ENCODE data around the gene SLCO2B1.
"Not testable (repeated sequence)": the region's sequence is repeated elsewhere in the genome, so short reads cannot be mapped to it uniquely, and the experiment has no call there.

Gene SLCO2B1, protein sequence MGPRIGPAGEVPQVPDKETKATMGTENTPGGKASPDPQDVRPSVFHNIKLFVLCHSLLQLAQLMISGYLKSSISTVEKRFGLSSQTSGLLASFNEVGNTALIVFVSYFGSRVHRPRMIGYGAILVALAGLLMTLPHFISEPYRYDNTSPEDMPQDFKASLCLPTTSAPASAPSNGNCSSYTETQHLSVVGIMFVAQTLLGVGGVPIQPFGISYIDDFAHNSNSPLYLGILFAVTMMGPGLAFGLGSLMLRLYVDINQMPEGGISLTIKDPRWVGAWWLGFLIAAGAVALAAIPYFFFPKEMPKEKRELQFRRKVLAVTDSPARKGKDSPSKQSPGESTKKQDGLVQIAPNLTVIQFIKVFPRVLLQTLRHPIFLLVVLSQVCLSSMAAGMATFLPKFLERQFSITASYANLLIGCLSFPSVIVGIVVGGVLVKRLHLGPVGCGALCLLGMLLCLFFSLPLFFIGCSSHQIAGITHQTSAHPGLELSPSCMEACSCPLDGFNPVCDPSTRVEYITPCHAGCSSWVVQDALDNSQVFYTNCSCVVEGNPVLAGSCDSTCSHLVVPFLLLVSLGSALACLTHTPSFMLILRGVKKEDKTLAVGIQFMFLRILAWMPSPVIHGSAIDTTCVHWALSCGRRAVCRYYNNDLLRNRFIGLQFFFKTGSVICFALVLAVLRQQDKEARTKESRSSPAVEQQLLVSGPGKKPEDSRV

DNA sequence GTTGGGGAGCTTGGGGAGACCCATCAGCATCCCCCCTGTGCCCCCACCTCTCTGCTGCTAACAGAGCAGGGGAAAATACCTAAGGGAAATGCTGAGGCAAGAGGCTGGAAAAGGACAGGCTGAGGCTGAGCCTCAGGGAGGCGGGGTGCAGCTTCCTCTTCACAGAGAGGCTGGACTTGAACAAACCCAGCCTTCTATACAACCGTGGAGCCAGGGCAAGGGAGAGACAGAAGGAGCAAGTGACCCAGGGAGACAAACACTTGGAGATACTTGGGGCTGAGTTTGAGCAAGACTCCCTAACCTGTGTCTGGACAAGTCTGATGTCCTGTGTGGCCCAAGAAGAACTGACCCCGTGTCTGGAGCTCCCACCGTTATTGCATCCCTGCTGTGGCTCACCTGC, at the start of gene SLCO2B1:
TSS of gene SLCO2B1 (plus strand) at position 229 of the 400 bp plus-strand sequence. CDS start 275 bp downstream, outside the sequence.
- FAIRE-seq: no peak

DNA sequence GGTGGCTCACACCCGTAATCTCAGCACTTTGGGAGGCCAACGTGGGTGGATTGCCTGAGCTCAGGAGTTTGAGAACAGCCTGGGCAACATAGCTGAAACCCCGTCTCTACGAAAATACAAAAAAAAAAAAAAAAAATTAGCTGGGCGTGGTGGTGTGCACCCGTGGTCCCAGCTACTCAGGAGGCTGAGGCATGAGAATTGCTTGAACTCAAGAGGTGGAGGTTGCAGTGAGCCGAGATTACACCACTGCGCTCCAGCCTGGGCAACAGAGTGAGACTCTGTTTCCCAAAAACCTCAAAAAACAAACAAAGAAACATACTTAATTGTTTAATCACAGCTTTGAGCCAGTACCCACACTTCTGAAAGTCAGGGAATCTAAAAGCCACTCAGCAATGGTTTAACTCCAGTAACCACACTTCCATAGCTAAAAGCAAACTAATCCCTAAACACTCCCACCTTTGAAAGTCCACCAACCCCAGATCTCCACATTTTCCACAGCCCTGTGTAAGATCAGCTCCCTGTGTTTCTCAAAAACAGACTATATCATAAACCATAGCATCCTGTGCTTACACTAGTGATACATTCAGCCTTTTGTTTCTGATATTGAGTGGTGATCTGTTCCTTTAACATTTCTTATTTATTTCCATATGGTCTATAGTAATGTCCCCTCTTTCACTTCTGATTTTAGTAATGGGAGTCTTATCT, 49.3 kb upstream of the SLCO2B1 start:
- FAIRE-seq: no peak

DNA sequence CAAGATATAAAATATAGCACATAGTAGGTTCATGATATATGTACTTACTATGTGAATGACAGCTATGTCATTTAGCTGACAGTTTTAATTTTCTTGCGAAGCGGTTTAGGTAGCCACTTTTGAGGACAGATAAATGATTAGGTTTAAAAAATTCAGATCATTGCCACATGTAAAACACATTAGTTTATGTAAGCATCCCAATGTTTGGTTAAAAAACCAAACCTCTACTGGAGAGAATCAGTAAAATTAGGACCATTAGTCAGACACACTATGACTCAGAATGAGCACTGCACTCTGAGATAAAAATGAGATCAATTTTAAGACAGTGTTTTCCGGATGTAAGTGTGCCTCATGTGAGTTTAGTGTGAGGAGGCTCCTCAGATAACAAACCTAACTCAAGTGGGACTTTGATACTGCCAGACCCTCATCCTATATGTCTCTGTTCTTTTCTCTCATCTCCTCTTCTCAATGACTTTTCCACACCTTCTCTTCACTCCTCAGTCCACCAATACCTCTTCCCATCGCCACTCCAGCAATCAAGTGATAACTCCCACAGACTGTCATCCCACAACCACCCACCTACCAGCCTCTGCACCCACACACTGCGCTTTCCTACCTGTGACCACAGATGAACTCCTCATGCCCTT, 47.4 kb upstream of the SLCO2B1 start:
- no peak for FAIRE-seq

DNA sequence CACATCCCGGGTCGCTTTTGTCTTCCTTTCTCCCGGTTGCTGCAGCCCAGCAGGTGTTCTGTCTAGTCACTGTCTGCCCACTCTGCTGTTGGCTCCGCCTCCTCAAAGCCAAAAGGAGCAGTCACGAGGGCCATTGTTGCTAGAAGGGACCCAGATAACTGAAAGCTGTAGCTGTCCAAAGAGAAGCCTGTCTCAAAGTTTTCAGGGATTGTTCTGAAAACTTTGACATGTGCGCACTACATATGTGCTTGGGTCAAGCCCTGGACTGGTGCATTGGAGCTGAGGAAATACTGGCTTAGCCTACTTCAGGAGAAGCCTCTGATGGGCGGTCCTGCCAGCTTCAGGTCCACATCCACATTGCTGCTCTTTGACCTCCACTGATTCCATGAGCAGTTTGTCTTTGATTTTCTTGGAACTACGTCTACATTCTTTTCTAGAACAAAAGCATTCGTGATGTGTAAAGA, 45.4 kb upstream of the SLCO2B1 start:
- no peak for FAIRE-seq

DNA sequence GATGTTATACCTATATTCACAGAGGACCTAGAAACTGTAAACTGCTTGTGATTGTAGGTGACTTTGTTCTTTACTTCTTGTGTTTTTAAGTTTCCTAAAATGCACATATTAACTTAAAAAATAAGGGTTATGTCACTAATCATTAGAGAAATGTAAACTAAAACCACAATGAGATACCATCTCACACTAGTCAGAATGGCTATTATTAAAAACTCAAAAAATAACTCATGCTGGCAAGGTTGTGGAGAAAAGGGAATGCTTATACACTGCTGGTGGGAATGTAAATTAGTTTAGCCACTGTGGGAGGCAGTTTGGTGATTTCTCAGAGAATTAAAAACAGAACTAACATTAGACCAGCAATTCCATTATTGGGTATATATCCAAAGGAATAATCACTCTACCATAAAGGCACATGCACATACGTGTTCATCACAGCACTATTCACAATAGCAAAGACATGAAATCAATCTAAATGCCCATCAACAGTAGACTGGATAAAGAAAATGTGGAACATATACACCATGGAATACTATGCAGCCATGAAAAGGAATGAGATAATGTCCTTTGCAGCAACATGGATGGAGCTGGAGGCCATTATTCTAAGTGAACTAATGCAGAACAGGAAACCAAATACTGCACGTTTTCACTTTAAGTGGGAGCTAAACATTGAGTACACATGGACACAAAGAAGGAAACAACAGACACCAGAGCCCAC, 44.8 kb upstream of the SLCO2B1 start:
- not testable (repeated sequence) for FAIRE-seq

DNA sequence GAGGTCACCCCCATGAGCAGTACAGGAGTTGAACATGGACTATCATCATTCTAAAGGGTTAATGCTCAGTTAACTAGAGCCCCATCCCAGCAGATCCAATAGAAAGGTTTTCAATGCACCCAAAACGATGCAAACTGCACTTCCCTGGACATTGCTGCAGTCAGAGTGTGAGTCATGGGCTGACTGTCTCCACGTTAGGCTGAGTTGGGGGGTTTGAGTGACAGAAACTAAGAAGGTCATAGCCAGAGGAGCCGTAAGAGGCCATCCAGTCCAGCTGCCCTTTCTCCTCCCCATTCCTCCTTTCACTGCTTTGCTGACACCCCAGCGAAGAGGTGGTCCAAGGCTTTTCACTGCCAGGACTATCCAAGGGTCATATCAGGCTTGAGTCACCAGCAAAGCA, 43.7 kb upstream of the SLCO2B1 start:
- no peak for FAIRE-seq

DNA sequence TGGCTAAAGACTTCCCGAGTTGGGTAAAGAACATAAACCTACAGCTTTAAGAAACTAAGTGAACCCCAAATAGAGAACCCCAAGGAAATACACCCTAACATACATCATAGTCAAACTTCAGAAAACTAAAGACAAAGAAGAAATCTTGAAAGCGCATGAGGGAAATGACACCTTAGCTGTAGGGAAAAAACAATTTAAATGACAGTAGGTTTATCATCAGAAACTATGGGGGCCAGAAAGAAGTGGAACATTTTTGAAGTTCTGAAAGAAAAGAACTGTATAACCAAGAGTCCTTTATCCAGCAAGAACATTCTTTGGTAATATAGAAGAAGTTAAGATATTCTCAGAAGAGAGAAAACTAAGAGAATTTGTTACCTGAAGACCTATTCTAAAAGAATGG, 38.7 kb upstream of the SLCO2B1 start:
- no peak for FAIRE-seq

DNA sequence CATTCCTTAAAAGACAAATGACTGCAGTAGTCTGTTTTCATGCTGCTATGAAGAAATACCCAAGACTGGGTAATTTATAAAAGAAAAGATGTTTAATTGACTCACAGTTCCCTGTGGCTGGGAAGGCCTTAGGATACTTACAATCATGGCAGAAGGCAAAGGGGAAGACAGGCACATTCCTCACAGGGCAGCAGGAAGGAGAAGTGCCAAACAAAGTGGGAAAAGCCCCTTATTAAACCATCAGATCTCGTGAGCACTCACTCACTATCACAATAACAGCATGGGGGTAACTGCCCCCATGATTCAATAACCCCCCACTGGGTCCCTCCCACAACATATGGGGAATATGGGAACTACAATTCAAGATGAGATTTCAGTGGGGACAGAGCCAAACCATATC, 37.9 kb upstream of the SLCO2B1 start:
- no peak for FAIRE-seq

DNA sequence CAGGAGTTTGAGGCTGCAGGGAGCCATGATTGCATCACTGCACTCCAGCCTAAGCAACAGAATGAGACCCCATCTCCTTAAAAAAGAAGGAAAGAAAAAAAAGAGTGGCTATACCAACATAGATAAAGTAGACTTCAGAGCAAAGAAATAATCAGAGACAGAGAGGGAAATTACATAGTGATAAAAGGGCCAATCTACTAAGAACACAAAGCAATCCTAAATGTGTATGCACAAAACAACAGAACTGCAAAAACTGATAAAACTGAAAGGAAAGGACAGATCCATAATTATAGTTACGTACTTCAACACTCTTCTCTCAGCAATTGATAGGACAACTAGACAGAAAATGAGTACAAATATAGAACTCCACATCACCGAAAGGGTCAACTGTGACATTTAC, 36.4 kb upstream of the SLCO2B1 start:
- no peak for FAIRE-seq

DNA sequence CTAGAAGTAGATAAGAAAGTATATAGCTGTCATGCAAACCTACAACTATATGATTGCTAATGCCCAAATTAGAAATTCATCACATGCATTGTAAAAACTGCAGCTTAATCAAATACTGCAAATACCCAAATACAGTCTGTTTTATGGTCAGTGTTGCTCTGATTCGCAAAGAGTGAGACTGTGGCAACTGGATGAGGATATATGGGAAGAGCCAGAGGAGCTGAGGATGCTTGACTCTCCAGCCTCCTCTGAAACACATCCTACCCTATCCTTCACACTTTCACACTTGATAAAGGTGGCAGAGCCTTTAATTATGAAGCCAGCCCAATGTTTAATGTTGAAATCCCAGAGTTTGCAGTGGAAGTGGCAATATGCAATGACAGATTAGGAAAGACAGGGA, 32.3 kb upstream of the SLCO2B1 start:
- FAIRE-seq: no peak

DNA sequence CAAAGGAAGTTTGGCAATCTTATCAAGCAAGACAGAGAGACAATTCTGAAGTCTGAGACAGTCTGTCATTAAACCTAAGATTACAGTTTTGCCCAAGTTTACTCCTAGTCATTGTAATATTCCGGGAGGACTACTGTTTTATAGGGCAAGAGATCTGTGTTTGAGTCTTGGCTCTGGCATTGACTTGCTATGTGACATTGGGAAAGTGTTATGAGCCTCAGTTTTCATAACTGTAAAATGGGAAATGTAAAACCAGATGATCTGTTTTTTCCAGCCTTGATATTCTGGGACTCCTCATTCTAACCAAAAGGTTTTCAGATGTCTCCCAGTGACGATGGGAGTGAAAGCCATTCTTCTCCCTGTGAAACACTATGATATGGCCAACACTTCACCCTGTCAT, 24.3 kb upstream of the SLCO2B1 start:
- FAIRE-seq: no peak

DNA sequence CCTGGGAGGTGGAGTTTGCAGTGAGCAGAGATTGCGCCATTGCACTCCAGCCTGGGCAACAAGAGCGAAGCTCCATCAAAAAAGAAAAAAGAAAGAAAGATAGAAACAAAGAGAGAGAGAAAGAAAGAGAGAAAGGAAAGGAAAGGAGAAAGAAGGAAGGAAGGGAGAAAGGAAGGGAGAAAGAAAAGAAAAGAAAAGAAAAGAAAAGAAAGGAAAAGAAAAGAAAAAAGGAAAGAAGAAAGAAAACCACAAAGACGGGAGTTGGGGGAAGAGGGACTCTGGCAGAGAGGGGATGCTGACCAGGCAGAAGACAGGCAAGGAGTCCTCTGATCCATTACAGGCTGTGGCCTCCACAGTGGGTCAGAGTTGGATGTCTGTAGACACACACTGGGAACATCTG, 18.8 kb upstream of the SLCO2B1 start:
- no peak for FAIRE-seq

DNA sequence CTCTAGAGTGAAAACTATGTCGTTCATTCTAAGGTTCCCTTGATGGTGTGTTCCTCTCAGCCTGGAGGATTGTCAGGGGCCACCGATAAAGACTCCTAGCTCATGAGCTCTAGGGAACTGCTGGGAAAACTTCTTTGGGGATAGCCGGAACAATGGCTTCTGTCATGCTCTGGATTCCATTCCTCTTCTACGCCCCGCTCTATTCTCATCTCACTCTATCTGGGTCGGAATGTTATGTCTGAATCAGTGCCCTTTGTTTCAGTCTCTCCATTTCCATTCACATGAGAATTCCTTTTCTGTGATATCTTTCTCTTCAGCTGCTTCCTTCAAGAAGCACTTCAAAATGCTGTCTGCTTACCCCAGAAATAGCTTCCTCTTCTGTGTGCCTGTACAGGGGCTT, 16.9 kb upstream of the SLCO2B1 start:
- no peak for FAIRE-seq

DNA sequence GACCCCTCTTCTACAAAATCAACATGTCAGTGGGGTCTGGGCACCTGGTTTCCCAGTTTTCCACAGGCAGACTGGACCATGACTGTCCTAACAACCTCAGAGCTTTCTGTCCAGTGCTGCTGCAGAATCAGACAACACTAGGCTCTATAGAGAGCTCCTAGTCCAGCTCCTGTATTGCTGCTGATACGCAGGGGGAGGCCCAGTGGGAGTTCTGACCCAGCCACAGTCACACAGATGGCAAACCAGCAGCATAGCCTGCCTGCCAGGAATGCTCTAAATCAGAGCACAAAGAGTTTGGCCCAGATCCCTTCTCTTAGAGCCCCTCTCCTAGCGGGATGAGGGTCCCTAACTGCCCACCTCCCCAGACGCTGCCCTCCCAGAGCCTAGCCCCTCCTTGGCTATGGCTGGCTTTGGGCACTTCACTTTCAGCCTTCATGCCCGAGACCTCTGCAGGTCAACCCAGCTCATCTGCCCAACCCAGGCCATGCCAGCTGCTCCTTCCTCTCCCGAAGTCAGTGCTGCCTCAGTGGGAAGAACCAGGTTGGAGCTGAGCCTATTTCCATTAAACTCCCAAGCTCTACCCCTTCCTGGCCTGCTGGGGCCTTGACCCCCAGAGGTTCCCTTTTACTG, 15.8 kb upstream of the SLCO2B1 start:
- no peak for FAIRE-seq

DNA sequence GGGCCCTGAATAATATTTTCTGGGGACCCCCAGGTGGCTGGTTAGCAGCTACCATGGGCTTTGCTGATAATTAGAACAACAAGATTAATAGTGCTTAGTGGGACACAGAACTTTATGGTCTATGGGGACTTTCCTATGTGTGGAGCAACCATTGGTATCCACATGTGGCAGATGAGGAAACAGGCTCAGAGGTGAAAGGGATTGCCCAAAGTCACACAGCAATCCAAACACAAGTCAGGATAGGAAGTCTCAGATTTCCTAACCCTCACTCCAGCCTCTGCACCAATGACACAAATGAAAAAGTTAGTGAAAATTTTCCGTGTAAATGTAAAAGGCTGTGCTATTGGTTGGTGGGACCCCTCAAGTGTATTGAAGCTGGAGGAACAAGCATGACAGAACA, 15.3 kb upstream of the SLCO2B1 start:
- no peak for FAIRE-seq

DNA sequence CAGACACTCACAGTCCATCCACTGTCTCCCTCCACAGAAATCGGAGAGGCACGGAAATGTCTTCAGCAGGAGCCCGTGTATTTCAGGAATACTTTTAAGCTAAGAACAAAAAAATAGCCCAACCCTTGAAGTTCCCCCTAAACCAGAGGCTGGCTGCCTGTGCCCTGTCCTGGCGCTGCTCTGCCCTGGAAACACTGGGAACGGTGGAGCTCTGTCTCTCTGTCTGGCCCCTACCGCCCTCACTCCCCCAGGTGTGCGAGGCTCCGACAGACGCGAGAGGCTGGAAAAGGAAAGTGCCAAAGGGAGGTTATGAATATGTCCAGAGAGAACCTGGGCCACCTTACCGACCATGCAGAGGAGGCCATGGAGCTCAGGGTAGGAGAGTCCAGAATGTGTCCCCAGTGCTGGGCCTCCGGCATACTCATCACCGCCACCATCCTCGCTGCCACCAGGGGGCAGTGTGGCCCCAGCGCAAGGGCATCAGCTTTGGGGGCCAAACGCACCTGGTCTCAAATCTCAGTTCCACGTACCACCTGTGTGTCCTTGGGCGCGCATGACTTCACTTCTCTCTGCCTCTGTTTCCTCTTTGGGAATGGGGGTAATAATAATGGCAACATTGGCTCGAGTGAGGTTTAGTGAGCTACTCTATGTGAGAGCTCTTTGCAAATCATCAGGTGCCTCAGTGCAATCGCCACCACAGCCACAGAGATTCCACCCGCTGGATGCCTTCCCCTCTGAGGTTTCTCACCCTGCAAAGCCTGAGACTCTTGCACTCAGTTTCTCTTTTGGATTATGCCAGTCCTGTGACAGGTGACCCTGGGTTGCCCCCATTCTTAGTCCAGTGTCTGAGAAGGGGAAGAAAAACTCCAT, 10.4 kb upstream of the SLCO2B1 start:
- FAIRE-seq: no peak

DNA sequence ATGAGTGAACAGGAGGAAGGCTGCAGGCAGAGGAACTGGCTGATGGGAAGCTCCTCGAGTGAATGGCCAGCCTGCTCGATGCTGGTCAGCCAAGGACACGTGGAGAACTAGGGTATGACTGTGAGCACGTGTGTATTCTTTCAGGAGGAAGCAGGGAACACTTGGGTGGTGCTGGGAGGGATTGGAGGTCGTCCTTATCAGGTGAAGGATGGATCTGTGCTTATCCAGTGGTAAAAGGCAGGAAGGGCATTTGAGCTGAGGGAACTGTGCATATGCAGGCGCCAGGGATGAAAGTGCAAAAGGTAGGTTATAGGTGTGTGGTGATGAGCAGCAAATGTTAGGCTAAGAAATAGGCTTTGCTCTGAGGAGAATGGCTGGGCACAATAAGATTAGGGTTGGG, 9.7 kb upstream of the SLCO2B1 start:
- FAIRE-seq: no peak

DNA sequence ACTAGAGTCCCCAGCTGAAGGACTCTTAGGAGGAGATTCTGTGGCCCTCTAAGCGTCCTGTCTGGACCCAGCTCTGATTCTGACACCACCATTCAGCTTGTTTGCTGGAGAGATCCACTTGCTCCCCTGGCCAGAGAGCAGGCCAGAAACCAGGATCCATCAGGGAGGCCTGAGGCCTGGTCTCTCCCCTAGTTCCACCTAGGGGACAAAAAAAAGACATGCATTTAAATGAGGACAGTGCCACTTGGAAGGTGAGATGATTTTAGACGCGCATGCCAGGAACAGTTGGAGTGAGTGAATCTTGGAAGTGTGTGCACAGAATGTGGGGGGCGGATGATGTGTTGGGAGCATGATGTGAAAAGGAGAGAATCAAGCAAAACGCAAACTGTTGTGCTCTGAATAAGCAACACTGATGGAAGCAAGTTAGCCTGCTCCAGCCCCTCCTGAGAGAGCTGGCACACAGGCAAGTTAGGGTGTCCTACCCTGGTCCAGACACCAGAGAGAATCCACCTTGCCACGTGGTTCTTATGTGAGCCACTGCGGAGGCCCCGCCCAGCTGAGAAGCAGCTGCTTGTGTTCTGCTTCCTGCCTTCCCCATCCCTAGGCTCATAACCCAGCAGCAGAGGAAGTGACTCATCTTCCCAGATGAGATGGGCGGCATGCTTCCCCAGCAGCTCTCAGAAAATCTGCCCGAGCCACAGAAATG, 8.0 kb upstream of the SLCO2B1 start:
- no peak for FAIRE-seq

DNA sequence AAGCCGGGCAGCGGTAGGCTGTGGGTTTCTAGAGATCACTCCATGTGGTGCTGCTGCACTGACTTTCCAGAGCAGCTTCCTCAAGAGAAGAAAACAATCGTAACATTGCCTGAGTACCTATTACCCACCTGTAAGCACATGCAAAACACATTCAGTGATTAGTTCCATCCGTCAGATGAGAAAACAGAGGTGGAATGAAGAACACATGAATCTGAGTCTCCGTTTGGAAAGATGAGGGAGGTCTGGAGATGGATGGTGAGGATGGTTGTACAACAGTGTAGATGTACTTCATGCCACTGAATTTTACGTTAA, 7.5 kb upstream of the SLCO2B1 start:
- FAIRE-seq: no peak

DNA sequence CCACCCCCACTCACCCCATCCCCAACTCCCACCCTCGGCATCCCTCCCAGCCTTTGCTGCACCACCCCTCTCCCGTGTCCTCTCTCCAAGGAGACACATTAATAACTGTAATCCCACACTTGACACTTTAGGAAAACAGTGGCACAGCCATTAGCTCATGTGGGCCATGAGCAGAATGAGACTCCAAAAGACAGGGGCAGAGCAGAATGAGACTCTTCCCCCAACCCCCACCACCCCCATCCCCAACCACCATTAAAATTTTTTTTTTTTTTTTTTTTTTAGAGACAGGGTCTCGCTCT, 6.2 kb upstream of the SLCO2B1 start:
- no peak for FAIRE-seq

All from A204.1 (cell line).